HEK293T (cell line): Measurements from ENCODE around the gene PRRC2C.

Source experiments
- CTCF ChIA-PET: fragments of 350-600 bp; formaldehyde crosslinking; extraction: SDS; loops from one replicate; lab custom pipeline; 2021; ENCODE audit warnings: antibody characterized with exemption, inconsistent platforms; lab: Yijun Ruan, JAX
- POLR2A ChIA-PET: fragments of 350-600 bp; formaldehyde crosslinking; extraction: SDS; loops from one replicate; lab custom pipeline; 2020; ENCODE audit warnings: antibody characterized with exemption, inconsistent platforms; lab: Yijun Ruan, JAX
- DNase-seq: peaks from one replicate; pipeline ENCODE4 v3.0.0; 2012; ENCODE audit warnings: mixed read lengths; ENCODE audit errors: extremely low spot score
- ARNT ChIP-seq: fragments of 450-650 bp; IDR thresholded peaks from 2 replicates; pipeline ENCODE4 v1.6.1; 2017; ENCODE audit warnings: mild to moderate bottlenecking
- BHLHE40 ChIP-seq: fragments of 450-650 bp; IDR thresholded peaks from 2 replicates; pipeline ENCODE4 v1.6.1; 2016; ENCODE audit warnings: mild to moderate bottlenecking, moderate library complexity, borderline replicate concordance
- CTBP1 ChIP-seq: fragments of 450-650 bp; IDR thresholded peaks from 2 replicates; pipeline ENCODE4 v1.6.1; 2016; ENCODE audit warnings: borderline replicate concordance
- ELF4 ChIP-seq: fragments of 450-650 bp; IDR thresholded peaks from 2 replicates; pipeline ENCODE4 v1.6.1; 2017; ENCODE audit warnings: antibody characterized with exemption
- FOXA1 ChIP-seq: fragments of 450-650 bp; IDR thresholded peaks from 2 replicates; pipeline ENCODE4 v1.6.1; 2016; ENCODE audit warnings: mild to moderate bottlenecking
- FOXK2 ChIP-seq: fragments of 450-650 bp; IDR thresholded peaks from 2 replicates; pipeline ENCODE4 v1.6.1; 2016; ENCODE audit warnings: mild to moderate bottlenecking
- FOXM1 ChIP-seq: fragments of 450-650 bp; IDR thresholded peaks from 2 replicates; pipeline ENCODE4 v1.6.1; 2017; ENCODE audit warnings: mild to moderate bottlenecking, borderline replicate concordance
- HDGF ChIP-seq: fragments of 450-650 bp; IDR thresholded peaks from 2 replicates; pipeline ENCODE4 v1.6.1; 2017; ENCODE audit warnings: antibody characterized with exemption, borderline replicate concordance
- L3MBTL2 ChIP-seq: fragments of 450-650 bp; conservative IDR thresholded peaks from 2 replicates; pipeline ENCODE4 v1.6.1; 2016; ENCODE audit warnings: mild to moderate bottlenecking
- LEF1 ChIP-seq: fragments of 450-650 bp; IDR thresholded peaks from 2 replicates; pipeline ENCODE4 v1.6.1; 2017; ENCODE audit warnings: mild to moderate bottlenecking, borderline replicate concordance
- NFRKB ChIP-seq: fragments of 450-650 bp; IDR thresholded peaks from 2 replicates; pipeline ENCODE4 v1.6.1; 2016; ENCODE audit warnings: mild to moderate bottlenecking, moderate library complexity
- PKNOX1 ChIP-seq: fragments of 450-650 bp; IDR thresholded peaks from 2 replicates; pipeline ENCODE4 v1.6.1; 2016
- SP1 ChIP-seq: fragments of 450-650 bp; IDR thresholded peaks from 2 replicates; pipeline ENCODE4 v1.6.1; 2017
- SUZ12 ChIP-seq: fragments of 450-650 bp; IDR thresholded peaks from 2 replicates; pipeline ENCODE4 v1.6.1; 2016; ENCODE audit warnings: mild to moderate bottlenecking
- TARDBP ChIP-seq: fragments of 450-650 bp; IDR thresholded peaks from 2 replicates; pipeline ENCODE4 v1.6.1; 2016
- ZNF384 ChIP-seq: fragments of 450-650 bp; IDR thresholded peaks from 2 replicates; pipeline ENCODE4 v1.6.1; 2016

PRRC2C gene

GRCh38 chr1:171640225-171640624 is 154.9 kb downstream of the PRRC2C start:
- POLR2A ChIA-PET: no interaction called here
- CTCF ChIA-PET: no interaction called here
- TF ChIP-seq NFRKB (no peak), SUZ12 (no peak), CTBP1 (no peak), LEF1 (no peak), L3MBTL2 (no peak), HDGF (no peak), SP1 (no peak), FOXA1 (no peak), ZNF384 (no peak), TARDBP (no peak), FOXK2 (no peak), ELF4 (no peak), BHLHE40 (no peak), PKNOX1 (no peak), ARNT (no peak)
- DNase-seq: no peak

- ChIA-PET POLR2A (no interaction called here), CTCF (interaction anchor here (0.6 kb wide), 1 partner anchor 9 kb away, joined by 3 read pairs; no protein-coding TSS in a partner anchor)
- DNase-seq: no peak
- TF ChIP-seq TARDBP (no peak), NFRKB (no peak), FOXA1 (no peak), L3MBTL2 (no peak), SUZ12 (no peak), CTBP1 (no peak)
Measured at GRCh38 chr1:171641076-171641864, 155.9 kb downstream of the PRRC2C start.

- DNase-seq: no peak
- POLR2A ChIA-PET: no interaction called here
- CTCF ChIA-PET: interaction anchor here (0.6 kb wide), 1 partner anchor 95 kb away, joined by 3 read pairs; no protein-coding TSS in a partner anchor
- no peak for TF ChIP-seq FOXM1
- no peak for TF ChIP-seq FOXA1
- no peak for TF ChIP-seq SUZ12
- no peak for TF ChIP-seq BHLHE40
- no peak for TF ChIP-seq NFRKB
- TF ChIP-seq ELF4: no peak
- no peak for TF ChIP-seq HDGF
- TF ChIP-seq ZNF384: no peak
- TF ChIP-seq SP1: no peak
- TF ChIP-seq PKNOX1: no peak
- TF ChIP-seq CTBP1: no peak
- no peak for TF ChIP-seq L3MBTL2
- no peak for TF ChIP-seq TARDBP
- no peak for TF ChIP-seq ARNT
Measured at GRCh38 chr1:171642197-171642596, 156.9 kb downstream of the PRRC2C start.
